K562 treated with DMSO at 1 percent for 4 hours (cell line): ENCODE measurements around the gene DRC3. TPM values are rescaled to one million over a fixed set of nuclear protein-coding genes. Genes with fewer than 3 reads are reported as not detected.

Experiments
- total RNA-seq: library from RNA; unstranded; fragments of 300-600 nt; gene quantifications from 2 replicates; pipeline ENCODE4 v1.2.3, GENCODE V29; 2022; ENCODE audit not compliant: insufficient read depth

The DRC3 gene, protein sequence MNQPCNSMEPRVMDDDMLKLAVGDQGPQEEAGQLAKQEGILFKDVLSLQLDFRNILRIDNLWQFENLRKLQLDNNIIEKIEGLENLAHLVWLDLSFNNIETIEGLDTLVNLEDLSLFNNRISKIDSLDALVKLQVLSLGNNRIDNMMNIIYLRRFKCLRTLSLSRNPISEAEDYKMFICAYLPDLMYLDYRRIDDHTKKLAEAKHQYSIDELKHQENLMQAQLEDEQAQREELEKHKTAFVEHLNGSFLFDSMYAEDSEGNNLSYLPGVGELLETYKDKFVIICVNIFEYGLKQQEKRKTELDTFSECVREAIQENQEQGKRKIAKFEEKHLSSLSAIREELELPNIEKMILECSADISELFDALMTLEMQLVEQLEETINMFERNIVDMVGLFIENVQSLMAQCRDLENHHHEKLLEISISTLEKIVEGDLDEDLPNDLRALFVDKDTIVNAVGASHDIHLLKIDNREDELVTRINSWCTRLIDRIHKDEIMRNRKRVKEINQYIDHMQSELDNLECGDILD
- total RNA-seq: 0.64 and 0.84 TPM in 2 replicates

DNA sequence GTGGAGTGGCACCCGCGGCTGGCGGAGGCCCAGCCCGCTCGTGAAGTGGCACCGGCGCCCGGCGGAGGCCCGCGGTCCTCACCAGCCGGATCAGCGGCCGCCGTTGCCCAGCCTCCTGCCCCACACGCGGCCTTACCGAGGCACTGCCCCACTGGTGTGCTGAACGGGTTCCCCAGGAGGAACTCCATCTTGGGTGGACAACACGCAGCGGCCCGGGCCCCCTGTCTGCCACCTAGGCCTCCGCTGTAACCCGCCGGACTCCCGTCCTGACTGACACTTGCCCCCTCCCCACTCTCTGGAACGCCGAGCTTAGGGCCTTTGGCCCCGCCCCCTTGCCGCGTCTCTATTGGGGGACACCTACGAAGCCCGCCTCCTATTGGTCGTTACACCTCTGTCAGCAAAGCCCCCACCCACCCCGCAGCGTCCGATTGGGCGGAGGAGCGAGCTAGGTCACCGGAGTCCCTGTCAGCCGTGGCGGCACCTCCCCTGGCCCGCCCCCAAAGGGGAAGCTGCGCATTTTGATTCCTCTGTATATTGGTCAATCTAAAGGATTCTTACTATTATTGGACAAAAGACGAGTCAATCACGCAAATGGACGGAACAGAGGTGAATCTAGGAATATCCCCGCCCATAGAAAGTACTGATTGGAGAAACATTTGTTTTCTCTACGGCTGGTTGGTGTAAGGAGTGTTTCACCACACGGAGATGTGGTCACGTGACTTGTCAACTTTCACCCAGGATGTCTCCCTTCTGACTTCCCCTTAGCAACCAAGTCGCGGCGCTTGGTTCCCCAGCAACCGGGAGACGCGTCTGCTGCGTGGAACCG is at the start of gene DRC3, which contains the start of gene TOM1L2:
Gene DRC3, plus strand, starts transcription at position 737 of the 826 bp plus-strand sequence. CDS start 4,737 bp downstream, outside the sequence.
Gene TOM1L2, minus strand, starts transcription at position 275 of the 826 bp plus-strand sequence. Its CDS starts 87 bp downstream, at position 188.

DNA sequence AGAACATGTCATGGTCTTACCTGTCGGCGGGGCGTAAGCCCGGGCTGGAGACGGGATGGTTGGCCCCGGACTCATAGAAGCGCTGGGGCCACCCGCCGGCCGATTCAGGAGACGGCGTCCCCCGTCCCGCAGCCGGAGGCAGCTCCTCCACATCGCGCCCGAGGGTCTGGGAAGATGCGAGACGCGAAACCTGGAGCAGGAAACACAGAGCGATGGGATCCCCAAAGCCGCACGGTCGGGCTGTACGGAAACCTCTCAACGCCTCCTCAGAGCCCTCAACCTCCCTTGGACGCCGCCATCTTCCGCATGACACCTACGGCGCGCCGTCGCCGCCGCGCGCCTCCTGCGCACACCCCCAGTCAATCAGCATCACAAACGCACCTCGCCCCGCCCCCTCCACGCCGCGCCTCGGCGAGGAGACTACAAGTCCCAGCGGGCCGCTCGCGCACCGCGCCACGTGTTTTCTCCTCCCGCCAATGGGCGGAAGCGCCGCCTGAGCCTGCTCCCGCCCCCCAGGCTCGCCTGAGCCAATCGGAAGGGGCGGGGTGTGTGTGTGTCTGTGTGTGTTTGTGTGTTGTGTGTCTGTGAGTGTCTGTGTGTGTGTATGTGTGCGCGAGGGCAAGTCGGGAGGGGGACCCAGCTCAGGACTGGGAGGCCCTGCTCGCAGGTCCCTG is 66.3 kb downstream of the DRC3 start, which contains the start of the genes ATPAF2 and GID4:
Gene ATPAF2, minus strand, starts transcription at position 308 of the 674 bp plus-strand sequence. Its CDS starts 155 bp downstream, at position 153.
Gene GID4, plus strand, starts transcription at position 548 of the 674 bp plus-strand sequence. Its CDS starts 57 bp downstream, at position 605.

Other genes with a start within 250 kb of the DRC3 start
- gene SREBF1, start 135.9 kb upstream of the DRC3 start, total RNA-seq: 107 and 128 TPM in 2 replicates
- gene TOM1L2, start 462 bp upstream of the DRC3 start, total RNA-seq: 10.3 TPM in 2 replicates
- gene ATPAF2, start 66.3 kb downstream of the DRC3 start, total RNA-seq: 15.9 and 19.8 TPM in 2 replicates
- 3.9 and 6.8 TPM in 2 replicates for gene GID4, start 66.5 kb downstream of the DRC3 start, total RNA-seq
- gene DRG2, start 115.1 kb downstream of the DRC3 start, total RNA-seq: 20.4 and 25.8 TPM in 2 replicates
- not detected in 2 replicates for gene MYO15A, start 135.9 kb downstream of the DRC3 start, total RNA-seq
- 43.9 and 56.3 TPM in 2 replicates for gene ALKBH5, start 211.0 kb downstream of the DRC3 start, total RNA-seq